Anterior cingulate cortex (tissue), 58 donors: ENCODE results near the gene NTF4.
"Not testable (repeated sequence)": the region's sequence is repeated elsewhere in the genome, so short reads cannot be mapped to it uniquely, and the experiment has no call there.

Source experiments
- DNase-seq, 58 donors: peaks; one replicate each; lab custom pipeline; 2025; lab: John Stamatoyannopoulos, UW

The NTF4 gene

DNA sequence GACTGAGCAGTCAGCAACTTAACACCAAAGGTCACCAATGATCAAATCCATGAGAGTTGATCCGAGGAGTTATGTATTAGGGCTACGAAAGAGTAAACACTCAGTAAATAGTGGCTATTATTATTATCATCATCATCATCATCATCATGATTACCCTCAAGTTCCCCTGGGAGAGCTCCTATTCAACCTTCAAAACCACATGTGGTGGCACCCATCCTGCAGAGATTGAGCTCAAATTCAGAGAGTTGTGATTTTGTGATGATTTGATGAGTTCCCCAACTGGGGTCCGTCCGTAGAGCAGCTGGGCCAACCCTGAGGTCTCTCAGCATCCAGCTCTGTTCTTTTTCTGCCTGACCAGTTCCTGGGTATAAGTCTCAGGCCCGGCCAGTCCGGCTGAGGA is 39.5 kb downstream of the NTF4 start:
- not testable (repeated sequence) for DNase-seq

DNA sequence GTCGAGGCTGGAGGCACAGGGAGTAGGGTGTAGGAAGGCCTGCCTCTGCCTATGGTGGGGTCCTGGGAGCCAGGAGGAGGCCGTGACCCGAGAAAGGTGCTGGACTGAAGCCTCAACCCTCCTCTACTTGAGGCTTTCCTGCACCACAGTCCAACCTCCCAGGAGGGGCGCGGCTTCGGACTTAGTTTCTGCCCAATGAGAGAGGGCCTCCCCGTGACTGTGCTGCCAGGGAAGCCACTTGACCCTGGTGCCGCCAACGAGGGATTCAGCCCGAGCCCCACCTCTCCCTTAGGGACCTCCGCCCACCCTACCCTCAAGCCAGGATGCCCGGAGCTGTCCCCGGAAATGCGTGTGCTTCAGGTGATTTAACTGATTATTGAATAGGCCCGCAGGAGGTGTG is 40.4 kb downstream of the NTF4 start, which contains the start of gene CGB3:
TSS of gene CGB3 (minus strand) at position 101 of the 400 bp plus-strand sequence. CDS start 362 bp downstream, outside the sequence.
- not testable (repeated sequence) for DNase-seq

DNA sequence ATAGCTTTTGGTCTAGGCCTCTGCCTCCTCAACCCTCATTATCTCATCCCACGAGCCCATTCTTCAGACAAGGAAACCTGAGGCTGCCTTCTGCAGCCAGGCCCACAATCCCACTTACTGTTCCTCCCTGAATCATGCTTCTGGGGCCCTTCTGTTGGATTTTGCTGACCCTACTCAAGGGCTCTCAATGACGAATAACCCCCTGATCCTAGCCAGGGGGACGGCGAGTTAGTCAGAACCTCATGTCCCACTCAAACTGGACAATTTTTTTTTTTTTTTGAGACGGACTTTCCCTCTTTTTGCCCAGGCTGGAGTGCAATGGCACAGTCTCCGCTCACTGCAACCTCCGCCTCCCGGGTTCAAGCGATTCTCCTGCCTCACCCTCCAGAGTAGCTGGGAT is 42.5 kb downstream of the NTF4 start:
- DNase-seq = no peak

DNA sequence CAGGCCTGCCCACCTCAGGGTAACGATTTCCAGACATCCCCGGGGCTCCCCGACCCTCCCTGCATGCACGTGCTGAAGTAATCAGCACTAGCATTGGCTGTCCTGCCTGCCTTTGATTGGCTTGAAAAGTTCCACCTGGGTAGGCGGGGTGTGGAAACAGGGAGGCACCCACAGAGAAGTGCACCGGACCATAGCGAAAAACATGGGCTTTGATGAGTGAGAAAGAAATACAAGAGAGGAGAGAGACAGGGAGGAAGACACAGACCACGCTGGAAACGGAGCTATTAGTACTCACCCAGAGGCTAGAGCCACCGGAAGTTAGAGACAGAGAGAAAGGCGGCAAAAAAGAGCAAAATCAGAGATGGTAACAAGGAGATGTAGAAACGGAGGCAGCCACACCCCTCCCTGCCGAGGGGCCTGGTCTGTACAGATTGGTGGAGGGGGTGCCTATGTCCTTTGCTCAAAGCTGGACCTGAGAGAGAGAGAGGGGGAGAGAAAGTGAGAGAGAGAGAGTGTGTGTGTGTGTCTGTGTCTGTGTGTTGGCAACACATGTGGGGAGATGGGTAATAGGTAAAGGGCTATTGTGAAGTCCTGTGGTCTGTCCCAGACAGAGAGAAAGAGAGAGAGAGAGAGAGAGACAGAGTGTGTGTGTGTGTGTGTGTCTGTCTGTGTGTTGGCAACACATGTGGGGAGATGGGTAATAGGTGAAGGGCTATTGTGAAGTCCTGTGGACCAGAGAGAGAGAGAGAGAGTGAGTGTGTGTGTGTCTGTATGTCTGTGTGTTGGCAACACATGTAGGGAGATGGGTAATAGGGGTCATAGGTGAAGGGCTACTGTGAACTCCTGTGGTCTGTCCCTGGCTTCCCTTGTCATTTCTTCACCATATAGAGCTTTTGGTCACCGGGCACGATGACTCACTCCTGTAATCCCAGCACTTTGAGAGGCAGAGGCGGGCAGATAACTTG is 43.4 kb downstream of the NTF4 start:
- no peak for DNase-seq

DNA sequence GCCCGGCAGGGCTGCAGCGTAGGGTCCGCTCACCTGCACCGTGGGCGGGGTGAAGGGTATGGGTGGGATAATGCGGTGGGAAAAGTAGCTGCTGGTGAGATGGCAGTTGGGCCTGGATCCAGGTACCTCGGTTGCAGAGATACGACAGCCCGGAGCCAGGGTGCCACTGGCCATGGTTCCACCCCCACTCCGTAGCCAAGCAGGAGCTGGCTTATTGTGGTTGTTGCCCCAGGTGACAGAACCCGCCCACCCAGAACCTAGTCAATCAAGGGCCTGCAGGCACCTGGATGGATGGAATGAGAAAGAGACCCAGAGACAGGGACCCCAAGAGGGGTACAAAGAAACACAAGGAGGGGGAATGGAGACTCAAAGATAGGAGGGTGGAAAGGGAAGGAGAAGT is 44.3 kb downstream of the NTF4 start:
- no peak for DNase-seq

DNA sequence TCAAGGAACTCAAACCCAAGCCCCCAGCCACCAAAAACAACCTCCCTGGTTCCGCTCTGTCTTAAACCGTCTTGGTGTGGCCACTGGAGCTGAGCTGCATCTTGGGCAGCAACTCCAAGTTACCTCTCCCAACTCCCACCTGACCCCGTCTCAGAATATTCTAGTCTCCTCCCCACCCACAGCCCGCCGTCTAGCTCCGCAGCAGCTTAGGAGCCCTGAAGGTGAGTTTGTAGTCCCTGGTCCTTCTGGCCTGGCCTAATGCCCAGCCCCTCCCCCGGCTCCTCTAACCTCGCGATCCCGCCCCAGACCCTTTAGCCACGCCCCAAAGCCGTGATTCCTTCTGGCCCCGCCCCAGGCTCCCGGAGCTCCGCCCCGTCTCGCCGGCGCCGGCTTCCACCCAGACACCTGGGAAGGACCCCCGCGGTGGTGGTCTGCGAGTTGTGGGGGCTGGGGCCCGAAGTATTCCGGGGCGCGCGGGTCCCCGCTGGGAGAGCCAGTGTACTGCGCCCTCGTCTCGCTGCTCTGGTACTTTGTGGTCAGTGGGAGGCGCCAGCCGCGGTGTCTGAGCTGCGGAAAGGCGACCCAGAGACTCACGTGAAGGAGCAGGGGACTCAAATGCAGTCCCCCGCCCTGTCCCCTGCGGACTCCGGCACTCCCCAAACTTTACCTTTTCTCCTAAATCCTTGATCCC is 45.2 kb downstream of the NTF4 start:
- peak in 7 of 58 donors; percentile 1 to 9 (median 5) for DNase-seq

DNA sequence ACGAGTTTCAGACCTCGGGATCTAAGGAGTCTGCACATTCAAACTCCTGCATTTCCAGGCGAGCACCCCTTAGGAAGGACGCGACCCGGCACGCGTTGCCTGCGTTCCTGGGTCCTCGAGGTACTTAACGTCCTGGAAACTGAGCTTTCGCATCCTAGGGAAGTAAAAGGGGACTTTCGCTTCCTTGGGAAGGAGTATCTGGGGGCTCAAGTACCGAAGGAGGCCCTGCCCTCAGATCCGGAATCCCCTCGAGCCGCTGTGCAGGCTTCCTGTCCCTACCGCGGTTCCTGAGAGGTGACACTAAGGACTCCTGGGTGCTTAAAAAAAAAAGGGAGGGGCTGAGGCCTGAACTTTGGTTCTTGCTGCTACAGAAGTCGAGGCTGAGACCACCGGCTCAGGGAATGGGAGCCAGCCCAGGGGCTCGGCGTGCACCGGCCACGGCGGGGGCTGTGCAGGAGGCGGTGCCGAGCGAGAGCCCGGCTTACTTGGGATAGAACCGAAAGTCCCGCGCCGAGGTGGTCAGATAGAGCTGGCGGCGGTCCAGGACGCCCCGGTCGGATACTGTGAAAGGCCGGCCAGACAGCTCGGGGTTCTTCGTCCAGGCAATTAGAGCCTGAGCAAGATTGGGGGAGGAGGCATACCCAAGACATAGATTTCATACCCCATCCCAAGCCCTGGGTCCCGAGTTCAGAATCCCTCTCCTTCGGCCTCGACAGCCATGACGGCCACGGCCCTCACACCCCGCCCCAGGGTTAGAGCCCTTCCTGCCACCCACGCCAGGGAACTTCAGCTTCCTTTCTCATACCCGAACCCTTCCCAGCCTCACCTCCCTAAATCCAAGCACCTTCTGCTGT is 46.0 kb downstream of the NTF4 start:
- DNase-seq = peak in 1 of 58 donors; percentile 5

DNA sequence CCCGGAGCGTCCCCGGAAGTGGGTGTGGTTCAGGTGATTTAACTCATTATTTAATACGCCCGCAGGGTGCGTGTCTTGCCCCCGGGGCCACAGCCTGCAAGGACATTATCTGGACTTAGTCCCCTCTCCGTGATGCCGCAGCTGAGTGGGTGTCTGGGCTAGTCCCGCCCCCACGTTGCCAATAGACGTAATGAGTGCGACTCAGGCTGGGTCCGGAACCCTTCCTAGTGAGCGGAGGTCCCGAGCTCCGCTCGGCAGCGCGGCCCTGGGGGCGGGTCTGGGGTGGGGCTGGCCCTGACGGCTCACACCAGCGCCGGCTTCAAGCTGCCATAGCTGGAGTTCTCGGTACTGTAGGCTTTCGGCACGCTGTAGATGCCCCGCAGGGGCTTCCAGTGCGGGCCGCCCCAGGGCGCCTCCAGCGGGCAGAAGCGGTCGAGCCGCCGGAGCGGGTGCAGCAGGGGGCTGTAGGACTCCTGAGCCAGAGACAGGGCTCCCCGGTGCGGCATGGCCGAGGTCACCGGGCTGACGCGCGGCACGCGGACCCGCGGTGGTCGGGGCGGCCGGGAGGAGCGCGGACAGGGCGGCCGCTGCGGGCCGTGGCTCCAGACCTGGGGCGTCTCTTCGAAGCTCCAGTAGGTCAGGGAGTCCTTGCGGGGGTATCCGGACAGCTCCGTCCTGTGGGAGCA is 46.8 kb downstream of the NTF4 start:
- peak in 4 of 58 donors; percentile 1 to 32 (median 17) for DNase-seq

DNA sequence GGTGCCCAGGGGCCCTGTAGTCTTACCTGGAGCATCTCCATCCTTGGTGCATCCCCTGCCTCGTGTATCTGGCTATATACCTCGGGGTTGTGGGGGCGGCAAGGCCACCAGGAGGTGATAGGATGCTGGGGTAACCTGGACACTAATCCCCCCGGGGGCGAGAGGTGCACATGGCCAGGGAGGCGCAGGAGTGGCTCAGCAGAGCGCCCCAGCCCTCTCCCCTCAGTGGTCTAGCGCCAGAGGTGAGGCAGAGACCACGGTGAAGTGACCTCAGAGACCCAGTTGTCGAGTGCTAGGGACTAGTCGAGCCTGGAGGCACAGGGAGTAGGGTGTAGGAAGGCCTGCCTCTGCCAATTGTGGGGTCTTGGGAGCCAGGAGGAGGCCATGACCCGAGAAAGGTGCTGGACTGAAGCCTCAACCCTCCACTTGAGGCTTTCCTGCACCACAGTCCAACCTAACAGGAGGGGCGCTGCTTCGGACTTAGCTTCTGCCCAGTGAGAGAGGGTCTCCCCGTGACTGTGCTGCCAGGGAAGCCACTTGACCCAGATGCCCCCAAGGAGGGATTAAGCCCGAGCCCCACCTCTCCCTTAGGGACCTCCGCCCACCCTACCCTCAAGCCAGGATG is 47.5 kb downstream of the NTF4 start, which contains the start of gene LHB:
TSS of gene LHB (minus strand) at position 51 of the 625 bp plus-strand sequence. CDS start at position 41, 10 bp downstream.
- DNase-seq = no peak

DNA sequence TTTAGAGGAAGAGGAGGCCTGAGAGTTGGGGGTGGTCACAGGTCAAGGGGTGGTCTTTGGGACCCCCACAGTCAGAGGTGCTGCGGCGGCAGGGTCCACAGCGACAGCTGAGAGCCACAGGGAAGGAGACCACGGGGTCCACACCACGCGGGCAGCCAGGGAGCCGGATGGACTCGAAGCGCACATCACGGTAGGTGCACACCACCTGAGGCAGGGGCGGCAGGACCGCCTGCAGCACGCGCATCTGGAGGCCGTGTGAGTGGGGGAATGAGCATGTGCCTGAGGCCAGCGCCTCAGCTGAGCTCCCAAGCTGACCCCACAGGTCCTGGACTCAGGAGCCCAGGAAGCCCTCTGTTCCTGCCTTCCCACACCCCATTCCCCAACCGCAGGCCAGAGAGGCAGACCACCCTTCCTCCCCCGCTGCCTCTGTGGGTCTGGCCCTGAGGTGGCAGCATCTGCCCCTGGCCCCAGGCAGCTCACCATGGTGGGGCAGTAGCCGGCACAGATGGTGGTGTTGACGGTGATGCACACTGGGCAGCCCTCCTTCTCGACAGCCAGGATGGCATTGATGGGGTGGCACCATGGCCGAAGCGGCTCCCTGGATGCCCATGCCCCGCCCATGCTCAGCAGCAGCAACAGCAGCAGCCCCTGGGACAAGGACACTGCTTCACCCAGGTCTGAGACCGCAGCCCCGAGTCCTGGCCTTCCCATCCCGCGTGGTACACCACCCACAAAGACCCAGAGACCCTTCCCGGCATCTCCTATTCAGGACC is 48.4 kb downstream of the NTF4 start:
- DNase-seq = no peak

DNA sequence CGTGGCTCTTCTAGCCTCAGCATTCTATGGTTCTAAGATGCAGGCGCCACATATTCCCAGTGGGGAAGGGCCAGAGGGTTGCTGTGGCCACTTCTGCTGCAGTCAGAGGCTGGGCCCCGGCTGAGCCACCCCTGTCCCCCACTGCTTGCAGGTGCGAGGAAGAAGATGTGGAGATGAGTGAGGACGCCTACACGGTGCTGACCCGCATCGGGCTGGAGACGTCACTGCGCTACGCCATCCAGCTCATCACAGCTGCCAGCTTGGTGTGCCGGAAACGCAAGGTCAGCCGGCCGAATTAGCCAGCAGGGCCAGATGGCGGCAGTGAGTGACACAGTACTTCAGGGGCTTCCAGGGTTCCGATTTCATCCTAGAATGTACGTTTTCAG is 49.8 kb downstream of the NTF4 start:
- DNase-seq = no peak

DNA sequence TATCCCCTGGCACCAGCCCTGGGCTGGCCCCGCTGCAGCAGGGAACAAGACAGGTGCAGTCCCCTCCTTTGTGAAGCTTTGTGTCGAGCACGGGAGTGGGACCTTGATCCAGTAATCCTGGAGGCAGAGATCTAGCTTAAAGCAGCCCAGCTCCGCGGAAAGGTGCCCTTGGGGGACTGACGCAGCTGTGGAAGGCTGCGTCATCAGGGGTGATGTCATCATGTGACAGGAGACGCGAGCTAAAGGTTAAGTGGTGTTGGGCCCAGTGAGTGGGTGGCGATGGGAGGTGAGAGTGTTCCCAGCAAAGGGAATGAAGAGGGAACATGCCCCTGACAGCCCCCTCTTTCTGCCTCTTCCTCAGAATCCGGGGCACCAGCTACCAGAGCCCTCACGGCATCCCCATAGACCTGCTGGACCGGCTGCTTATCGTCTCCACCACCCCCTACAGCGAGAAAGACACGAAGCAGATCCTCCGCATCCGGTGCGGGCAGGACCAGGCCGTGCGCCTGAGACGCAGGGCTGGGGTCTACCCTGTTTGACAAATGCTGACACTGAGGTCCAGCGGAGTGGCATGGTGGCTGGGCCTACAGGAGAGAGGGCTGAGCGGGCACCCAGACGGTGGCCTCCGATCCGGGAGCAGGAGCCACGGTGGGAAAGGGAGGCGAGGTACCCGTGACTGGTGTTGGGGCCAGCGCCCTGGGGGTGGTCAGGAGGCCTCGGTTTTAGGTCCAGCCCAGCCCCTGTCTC is 50.3 kb downstream of the NTF4 start:
- DNase-seq = no peak

DNA sequence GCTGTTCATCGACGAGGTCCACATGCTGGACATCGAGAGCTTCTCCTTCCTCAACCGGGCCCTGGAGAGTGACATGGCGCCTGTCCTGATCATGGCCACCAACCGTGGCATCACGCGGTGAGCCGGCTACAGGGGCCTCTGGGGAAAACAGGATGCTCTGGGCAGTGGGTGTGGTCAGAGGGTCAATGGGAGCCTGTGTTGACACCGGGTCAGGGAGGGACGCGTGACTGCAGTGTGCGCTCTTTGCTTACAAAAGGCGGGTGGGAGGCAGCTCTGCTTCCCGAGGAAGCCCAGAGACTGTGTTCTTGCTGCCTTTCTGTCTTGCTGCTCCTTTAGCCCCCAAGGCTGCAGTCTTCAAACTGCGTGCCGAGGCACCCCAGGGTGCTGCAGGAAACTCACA is 53.4 kb downstream of the NTF4 start:
- DNase-seq = no peak
